PFSK-1 (cell line): ENCODE results near the gene GRK5.

Experiments used
- FOXP2 ChIP-seq: optimal IDR thresholded peaks from 2 replicates; pipeline ENCODE3; 2011; ENCODE audit warnings: borderline replicate concordance, control low read depth, inconsistent platforms; ENCODE audit not compliant: insufficient read depth; ENCODE audit errors: extremely low read length, extremely low read depth
- POLR2AphosphoS5 ChIP-seq: IDR thresholded peaks from 2 replicates; pipeline ENCODE4 v1.6.1; 2012; ENCODE audit warnings: low read depth, mild to moderate bottlenecking, control low read depth, low read length, moderate library complexity
- SIN3A ChIP-seq: IDR thresholded peaks from 2 replicates; pipeline ENCODE4 v1.6.1; 2012; ENCODE audit warnings: mild to moderate bottlenecking, low read length, moderate library complexity, borderline replicate concordance; ENCODE audit not compliant: insufficient read depth
- TAF1 ChIP-seq: IDR thresholded peaks from 2 replicates; pipeline ENCODE4 v1.6.1; 2012; ENCODE audit warnings: low read length, control low read depth, borderline replicate concordance; ENCODE audit not compliant: insufficient read depth
- TF ChIP-seq, protein P1 (sequence below), 2 experiments: IDR thresholded peaks; 2 replicates each; pipeline versions ENCODE4 v1.6.1 to v1.8.0; 2011 to 2012; ENCODE audit warnings: low read depth in 2 of 2, low read length in 2 of 2, control low read depth in 1 of 2, inconsistent platforms in 1 of 2, mild to moderate bottlenecking in 1 of 2, moderate library complexity in 1 of 2; ENCODE audit not compliant: insufficient read depth in 1 of 2

The GRK5 gene

DNA sequence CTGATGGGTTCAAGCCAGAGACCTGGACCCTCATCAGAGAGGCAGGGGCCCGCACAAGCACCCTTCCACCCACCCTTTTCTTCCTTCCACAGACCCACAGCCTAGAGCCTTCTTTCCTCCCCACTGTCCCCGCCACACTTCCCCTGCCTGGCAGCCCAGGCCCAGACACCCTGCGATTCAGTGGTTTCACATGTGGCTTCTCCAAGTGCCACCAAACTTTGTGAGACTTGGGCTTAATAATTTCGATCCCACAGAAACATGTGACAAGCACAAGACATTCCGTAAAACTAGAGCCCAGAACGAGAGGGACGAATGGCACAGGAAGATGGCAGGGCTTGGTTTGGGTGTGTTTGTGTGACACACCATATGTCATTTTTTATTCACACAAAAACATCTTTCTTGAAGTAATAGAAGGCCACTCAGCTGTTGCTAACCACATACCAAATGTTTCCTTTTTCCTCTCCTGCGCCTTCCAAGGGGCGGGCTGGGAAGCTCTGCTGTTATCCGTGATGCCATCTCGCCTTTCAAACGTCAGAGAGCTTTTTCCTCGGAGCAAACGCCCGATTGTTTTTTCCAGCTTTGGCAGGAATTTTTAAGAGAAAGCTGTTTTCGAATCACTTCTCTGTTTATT, 162.9 kb downstream of the GRK5 start:
- TF ChIP-seq FOXP2 (no peak), POLR2AphosphoS5 (no peak), TAF1 (no peak), SIN3A (no peak)
- TF ChIP-seq, protein P1, sequence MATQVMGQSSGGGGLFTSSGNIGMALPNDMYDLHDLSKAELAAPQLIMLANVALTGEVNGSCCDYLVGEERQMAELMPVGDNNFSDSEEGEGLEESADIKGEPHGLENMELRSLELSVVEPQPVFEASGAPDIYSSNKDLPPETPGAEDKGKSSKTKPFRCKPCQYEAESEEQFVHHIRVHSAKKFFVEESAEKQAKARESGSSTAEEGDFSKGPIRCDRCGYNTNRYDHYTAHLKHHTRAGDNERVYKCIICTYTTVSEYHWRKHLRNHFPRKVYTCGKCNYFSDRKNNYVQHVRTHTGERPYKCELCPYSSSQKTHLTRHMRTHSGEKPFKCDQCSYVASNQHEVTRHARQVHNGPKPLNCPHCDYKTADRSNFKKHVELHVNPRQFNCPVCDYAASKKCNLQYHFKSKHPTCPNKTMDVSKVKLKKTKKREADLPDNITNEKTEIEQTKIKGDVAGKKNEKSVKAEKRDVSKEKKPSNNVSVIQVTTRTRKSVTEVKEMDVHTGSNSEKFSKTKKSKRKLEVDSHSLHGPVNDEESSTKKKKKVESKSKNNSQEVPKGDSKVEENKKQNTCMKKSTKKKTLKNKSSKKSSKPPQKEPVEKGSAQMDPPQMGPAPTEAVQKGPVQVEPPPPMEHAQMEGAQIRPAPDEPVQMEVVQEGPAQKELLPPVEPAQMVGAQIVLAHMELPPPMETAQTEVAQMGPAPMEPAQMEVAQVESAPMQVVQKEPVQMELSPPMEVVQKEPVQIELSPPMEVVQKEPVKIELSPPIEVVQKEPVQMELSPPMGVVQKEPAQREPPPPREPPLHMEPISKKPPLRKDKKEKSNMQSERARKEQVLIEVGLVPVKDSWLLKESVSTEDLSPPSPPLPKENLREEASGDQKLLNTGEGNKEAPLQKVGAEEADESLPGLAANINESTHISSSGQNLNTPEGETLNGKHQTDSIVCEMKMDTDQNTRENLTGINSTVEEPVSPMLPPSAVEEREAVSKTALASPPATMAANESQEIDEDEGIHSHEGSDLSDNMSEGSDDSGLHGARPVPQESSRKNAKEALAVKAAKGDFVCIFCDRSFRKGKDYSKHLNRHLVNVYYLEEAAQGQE (IDR thresholded peaks at IDR 0.05; ENCODE audit: insufficient read depth in 1 of 2, low read depth in 2 of 2, low read length in 2 of 2), result no peak

DNA sequence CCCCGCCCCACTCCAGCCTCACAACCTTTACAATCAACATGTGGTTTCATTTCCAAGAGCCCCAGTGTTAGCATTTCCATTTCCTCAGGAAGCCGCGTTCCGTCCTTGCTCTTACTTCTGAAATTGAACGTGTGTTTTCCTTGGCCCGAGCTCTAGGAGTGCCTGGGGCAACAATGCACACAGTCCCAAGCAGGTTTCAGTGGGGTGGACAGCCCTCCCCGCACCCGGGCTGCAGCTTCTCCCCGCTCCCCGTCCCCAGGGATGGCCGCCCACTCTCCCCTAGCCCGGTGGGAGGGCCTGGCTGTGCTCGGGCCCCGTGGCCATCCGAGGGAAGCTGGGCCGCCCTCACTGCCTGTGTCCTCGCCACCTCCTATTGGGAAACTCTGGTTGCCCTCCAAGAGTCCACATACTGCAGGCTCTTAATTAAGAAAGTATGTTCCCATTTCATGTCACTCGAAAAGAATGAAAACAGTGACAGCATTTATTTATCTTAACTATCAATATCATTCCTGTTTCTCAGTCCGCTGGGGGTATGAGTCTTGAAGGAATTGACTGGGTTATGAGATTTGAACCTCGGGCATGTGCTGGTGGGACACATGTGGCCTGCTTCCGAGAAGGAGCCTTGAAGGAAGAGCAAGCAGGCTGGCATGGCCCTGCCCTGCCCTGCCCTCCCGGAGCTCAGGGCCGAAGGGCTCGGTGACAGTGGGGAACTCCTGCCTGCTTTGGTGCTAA, 163.8 kb downstream of the GRK5 start:
- TF ChIP-seq FOXP2 (peak; percentile 35), TAF1 (no peak), POLR2AphosphoS5 (no peak), SIN3A (no peak)
- TF ChIP-seq, protein P1 (IDR thresholded peaks at IDR 0.05; ENCODE audit: insufficient read depth in 1 of 2, low read depth in 2 of 2, low read length in 2 of 2), result peak in 1 of 2 experiments; percentile 59; a peak in 2 of 4 replicates

DNA sequence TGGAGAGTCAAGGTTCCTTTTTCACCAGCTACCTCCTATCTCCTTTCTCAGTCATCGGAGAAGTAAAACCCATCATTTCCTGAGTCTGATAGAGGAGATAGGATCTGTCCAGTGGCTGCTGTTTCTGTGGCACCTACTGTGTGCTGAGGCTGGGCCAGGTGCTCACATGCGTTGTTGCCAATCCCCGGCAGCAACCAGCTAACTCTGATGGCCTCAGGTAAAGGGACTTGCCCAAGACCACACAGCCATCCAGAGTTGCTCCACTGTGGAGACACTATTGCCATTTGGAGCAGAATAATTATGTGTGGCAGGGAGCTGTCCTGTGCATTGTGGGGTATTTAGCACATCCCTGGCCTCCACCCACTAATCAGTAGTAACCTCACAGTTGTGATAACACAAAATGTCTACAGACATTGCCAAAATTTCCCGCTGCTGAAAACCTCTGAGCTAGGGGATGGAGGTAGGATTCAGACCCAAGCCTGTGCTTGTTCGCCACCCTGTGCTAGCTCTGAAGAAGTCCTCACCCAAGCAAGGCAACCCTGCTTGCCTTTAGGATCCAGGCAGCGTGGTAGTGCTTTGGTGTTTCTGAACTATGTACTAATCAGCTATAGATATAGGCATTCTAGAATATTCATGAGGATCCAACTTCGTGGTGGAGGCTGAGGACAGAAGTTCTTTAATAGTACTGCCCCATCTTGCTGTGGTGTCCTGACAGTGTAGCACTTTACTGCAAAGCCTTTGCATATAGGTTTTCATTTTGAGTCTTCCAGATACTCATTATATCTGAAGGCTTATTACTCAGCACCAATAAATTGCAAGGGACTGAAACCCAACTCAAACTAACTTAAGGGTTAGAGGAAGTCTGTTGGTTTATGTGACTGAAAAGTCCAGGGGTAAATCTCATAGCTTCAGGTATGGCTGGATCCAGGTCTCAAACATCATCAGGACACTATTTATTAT, 164.6 kb downstream of the GRK5 start:
- TF ChIP-seq, protein P1 (IDR thresholded peaks at IDR 0.05; ENCODE audit: insufficient read depth in 1 of 2, low read depth in 2 of 2, low read length in 2 of 2), result no peak
- TF ChIP-seq SIN3A, result no peak
- no peak for TF ChIP-seq TAF1
- TF ChIP-seq POLR2AphosphoS5, result no peak
- no peak for TF ChIP-seq FOXP2

DNA sequence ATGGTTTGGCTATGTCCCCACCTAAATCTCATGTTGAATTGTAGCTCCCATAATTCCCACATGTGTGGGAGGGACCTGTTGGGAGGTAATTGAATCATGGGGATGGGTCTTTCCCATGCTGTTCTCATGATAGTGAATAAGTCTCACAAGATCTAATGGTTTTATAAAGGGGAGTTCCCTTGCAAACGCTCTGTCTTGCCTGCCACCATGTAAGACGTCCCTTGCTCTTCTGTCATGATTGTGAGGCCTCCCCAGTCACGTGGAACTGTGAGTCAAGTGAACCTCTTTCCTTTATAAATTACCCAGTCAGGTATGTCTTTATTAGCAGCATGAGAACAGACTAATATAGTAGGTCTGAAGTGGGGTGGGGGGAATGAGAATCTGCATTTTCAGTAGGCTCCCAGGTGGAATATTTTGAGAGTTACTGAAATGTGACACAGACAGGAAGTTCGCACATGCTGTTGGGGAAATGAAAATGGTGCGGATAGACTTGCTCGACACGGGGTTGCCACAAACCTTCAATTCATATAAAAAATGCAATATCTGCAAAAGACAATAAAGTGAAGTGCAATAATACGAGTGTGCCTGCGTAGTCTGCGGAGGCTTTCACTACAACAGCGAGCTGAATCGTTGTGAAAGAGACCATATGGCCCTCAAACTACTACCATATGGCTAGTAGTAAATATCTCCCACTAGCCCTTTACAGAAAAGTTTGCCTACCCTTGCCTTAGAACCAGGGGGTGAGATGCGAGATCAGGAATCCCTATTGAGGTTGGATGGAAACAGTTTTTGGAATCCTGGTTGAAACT, 166.1 kb downstream of the GRK5 start:
- no peak for TF ChIP-seq TAF1
- TF ChIP-seq SIN3A, result no peak
- no peak for TF ChIP-seq FOXP2
- no peak for TF ChIP-seq POLR2AphosphoS5
- TF ChIP-seq, protein P1 (IDR thresholded peaks at IDR 0.05; ENCODE audit: insufficient read depth in 1 of 2, low read depth in 2 of 2, low read length in 2 of 2), result no peak
